CD4-positive, alpha-beta T cell treated with Interleukin-2 at 100 ng/mL for 4 hours (primary cell): ENCODE data around the gene GRID2.

Experiments used
- DNase-seq: peaks from one replicate; pipeline ENCODE4 v3.0.0-alpha.2; 2020; ENCODE audit warnings: low spot score

GRID2 gene

DNA sequence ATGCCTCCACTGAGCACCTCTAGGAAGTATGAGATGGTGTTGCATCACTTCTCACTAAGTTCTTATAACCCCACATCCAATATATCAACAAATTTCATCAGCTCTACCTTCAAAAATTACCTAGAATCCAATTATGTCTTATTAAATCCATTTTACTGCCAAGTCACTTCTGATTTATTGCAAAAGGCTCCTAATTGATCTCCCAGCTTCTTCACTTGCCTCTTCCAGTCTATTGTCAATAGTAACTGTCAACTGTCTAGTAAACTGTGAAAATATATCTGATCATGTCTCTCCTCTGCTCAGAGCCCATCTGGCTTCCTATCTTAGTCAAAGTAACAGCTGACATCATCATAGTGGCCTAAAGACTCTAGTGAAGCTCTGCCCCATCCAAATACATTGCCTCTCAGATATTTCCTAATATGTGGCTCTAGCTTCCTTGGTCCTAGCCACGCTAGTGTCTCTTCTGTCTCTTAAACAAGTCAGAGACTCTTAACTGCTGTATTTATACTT lies 1110.3 kb downstream of the GRID2 start:
- no peak for DNase-seq

DNA sequence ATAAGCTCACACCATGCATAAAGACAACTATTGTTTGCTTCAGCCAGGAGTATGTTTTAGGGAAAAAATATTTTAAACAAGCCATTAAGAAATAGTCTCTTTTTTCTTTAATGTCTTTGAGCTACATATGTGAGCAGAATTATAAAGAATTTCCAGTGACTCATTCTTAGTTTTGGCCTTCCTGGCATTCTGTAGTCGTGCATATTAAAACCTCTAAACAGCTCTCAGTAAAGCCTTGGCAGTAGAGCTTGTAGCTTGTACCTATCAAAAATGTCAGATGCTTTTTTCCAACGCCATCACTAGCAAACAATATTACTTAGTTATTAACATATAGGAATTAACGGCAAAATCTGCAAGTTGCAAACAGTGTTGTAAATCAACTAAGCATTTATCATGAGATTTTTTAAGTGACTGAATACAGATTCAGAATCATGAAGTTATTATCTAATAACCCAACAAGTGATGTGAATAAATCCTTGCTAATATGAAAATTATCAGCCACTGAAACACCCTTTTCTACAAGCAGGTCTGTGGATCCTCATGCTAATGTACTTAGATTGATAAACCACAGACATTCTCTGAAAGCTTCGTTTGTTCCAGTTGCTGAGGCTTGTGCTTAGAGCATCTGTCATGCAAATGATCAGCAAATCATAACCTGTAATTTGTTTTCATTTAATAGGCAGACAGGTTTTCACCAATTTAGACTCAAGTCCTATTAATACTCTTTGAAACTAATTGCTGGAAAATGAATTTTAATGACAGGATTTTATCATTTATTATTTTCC lies 1112.8 kb downstream of the GRID2 start:
- DNase-seq = no peak

DNA sequence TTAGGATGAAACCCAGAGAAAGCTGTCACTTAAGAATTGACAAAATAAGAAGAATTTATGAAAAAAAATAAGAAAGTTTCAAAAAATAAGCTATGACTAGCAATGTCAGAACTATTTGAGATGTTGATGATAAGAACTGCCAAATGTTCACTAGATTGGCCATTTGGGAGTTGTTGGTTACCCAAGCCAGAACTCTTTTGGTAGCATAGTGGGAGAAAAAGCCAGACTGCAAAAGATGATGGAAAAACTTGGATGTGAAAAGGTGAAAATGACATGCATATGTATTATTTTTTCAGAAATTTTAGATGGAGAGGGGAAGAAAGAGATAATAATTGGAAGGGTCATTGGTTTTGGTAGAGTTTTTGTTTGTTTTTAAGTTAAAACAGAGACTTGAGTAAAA lies 1127.6 kb downstream of the GRID2 start:
- DNase-seq = no peak

DNA sequence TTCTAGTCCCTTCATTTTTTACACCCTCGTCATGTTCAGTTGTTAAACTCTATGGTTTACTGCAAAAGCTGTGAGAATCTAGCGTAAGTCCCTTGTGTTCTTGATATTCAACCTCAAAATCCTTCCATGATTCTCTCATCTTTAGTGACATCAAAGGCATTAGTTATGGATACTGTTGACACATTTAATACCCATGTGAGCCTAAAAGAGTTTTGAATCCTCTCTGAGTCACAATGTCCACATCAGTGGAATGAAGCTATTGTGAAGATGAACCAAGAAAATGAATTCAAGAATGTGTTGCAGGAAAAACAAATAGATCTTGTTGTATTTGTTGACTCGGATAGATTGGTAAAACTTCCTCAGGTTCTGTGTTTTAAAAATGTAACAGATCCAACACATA lies 1130.1 kb downstream of the GRID2 start:
- DNase-seq = no peak

DNA sequence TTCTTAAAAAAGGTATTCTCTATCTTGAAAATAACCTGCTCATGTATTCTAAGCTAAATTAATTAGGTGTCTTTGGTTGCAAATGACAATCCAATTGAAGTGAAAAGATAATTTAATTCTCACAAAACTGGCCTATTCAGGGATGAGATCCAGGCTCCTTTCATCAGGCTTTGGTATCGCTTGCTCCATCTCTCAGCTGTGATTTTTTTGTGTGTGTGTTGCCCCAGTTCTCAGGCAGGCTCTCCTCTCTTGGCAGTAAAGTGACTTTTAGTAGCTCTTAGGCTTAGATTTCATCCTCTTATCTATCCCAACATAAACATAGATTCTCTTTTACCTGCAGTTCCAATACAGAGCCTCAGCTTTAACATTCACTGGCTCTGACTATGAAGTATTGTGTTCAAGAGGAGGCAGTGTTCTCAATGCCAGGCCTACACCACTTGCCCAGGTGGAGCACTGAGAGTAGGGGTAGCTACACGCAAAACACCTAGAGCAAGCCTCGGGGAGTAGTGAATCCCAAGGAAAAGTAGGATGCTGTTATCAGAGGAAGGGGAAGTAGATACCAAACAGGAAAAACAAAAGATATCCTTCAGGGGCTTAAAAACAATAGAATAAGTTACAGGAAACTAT lies 1132.3 kb downstream of the GRID2 start:
- DNase-seq = no peak

DNA sequence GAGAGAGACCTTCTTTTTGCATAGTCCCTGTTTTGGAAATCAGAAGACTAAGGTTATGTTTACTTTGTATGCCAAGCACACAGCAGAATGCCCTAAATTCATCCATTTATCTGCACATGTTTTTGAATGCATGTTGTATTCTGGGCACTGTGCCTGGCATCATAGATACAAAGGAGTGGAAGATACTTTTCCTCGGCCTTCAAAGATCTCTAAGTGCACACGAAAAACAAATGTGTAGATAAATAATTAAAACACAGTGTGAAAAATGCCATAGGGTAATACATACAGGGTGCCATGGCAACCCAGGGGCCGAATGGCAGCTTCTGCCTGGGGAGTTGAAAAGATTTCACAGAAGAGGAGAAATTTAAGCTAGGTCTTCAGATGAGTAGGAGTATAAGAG lies 1134.2 kb downstream of the GRID2 start:
- DNase-seq = no peak

GRCh38 chr4:93444860-93445259 lies 1141.1 kb downstream of the GRID2 start:
- no peak for DNase-seq

DNA sequence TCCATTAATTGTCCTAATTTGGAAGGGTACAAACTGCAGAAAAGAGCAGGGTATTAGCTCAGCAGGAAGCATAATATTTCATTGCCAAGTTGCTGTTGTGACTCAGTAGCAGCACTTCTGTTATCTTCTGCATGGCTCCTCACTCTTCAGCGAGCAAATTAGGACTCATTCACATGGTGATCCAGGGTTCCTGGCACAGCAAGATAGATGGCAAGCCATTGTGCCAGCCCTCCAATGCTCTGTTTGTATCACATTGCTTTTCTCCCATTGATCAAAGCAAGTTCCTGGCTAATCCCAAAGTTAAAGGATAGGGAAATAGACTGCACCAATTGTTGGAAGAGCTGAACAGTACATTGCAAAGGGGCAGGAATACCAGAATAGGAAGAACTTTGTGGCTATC lies 1142.3 kb downstream of the GRID2 start:
- DNase-seq = no peak

DNA sequence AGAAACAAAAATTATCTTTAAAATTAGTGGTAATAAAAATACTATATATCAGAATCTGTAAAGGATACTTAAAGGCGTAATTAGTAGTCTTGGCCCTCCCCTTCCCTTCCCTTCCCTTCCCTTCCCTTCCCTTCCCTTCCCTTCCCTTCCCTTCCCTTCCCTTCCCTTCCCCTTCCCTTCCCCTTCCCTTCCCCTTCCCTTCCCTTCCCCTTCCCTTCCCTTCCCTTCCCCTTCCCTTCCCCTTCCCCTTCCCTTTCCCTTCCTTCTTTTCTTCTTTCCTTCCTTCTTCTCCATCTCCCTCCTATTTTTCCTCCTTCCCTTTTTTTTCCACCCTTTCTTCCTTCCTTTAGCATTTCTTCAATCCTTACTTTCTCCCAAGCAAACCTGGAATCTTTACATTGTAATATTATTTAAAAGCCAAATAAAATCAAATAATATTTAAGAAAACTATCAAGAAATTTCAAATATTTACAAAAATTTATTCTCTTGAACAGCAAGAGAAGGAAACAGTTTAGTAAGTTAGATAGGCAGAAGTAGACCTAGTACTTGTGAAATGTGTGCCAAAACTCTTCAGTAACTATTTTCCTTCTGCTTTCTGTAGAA lies 1145.0 kb downstream of the GRID2 start:
- DNase-seq = no peak

DNA sequence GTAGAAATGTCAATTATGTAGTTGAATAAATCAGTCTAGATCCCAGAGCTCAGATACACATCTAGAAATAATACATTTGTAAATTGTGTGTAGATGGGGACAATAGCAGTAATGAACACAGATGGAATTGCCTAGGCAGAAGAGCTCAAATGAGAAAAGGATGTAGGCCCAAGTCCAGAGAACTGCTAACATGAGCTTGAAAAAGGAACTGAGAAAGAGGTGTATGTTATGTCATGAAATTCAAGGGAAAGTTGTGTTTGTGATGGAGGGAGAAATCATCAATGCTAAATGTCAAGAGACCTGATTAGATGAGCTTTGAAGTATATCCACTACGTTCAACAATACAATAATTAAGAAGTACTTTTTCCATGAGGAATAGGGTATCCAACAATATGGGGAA lies 1148.2 kb downstream of the GRID2 start:
- DNase-seq = no peak

DNA sequence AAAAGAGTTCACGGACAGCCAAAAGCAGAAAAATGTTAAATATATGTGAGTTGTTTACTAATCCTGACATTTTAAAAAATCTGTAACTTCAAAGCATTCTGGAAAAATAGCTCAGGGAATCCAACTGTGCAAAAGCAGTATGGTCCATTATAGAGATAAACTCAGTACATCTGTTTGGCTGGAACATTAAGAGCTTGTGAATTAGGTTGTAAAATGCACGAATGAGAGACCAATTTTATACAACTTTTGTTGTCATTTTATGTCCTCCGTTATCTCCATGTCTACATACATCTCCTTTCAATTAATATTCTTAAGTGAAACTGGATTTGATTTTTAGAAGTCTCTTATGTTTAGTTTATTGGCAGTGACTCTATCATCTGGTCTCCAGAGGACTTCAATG lies 1157.8 kb downstream of the GRID2 start:
- DNase-seq = no peak

- DNase-seq = no peak
These were observed 1162.7 kb downstream of the GRID2 start for GRCh38 chr4:93466446-93466845.

DNA sequence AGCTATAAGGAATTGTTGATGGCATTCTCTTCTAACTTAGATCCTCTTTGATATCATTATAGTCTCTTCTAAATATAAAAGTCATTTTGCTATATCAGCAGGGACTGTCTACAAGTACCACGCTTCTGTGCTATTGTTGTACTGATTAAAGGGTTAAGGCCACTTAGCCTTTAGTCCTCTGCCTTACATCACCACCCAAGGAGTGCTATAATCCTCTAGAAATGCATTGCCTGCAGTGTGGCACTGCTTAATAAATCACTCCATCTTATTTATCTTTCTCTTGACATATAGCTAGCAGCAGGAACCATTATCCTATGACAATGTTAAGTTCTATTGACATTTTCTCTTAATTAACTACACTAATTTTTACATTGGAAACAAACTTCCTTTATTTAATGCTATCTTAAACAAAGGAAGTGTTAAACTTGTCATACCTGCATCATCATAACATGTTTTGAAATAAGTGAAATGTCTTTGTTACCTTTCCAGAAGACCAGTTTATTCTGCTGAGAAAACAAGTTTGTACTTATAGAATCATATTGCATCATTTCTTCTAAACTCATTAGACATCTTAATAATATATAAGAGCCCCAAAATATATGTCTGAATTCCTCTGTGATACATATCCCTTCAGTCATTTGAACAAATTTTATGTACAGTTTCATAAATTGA lies 1163.9 kb downstream of the GRID2 start:
- DNase-seq = no peak

DNA sequence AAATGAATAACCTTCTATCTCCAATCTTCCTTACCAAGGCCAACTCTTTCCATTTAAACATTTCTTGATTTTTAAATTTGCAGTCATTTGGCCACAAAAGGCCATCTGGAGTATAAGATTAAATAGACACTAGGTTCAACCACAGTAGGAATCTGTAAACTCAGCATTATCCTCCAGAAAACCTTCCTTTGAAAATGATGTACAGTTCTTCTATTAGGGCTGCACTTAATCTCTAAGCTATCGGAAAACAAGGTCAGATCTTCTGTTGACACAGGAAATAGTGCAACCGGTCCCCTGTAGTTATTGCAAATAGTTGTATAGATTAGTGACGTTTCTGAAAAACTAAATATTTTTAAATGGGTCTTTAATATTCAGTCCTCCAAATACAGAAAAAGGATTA lies 1165.8 kb downstream of the GRID2 start:
- no peak for DNase-seq

DNA sequence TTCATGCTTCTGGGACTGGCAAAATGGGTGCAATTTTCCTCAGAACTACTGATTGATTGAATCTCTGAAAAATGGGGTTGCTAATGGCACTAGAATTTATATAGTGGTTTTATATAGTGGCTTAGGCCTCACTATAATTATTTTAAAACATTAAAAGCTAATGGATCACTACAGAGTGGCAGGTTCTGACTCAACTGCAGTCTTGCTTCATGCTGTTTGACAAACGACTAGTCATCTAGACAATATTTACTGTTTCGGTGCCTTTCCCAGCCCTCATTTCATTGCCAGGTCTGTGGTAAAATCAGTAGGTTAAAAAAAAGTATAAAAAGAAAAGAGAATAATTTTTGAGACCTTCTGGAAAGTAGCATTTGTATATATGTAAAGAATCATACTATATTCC lies 1172.0 kb downstream of the GRID2 start:
- DNase-seq = no peak

- DNase-seq = no peak
These were observed 1175.0 kb downstream of the GRID2 start for GRCh38 chr4:93478805-93479204.

- DNase-seq = no peak
These were observed 1176.7 kb downstream of the GRID2 start for GRCh38 chr4:93480452-93480851.

GRCh38 chr4:93495346-93495745 lies 1191.6 kb downstream of the GRID2 start:
- DNase-seq = no peak

GRCh38 chr4:93501244-93501643 lies 1197.5 kb downstream of the GRID2 start:
- no peak for DNase-seq

GRCh38 chr4:93501946-93502345 lies 1198.2 kb downstream of the GRID2 start:
- DNase-seq = no peak

GRCh38 chr4:93502991-93503390 lies 1199.2 kb downstream of the GRID2 start:
- DNase-seq = no peak

- DNase-seq = no peak
These were observed 1210.1 kb downstream of the GRID2 start for GRCh38 chr4:93513851-93514250.

DNA sequence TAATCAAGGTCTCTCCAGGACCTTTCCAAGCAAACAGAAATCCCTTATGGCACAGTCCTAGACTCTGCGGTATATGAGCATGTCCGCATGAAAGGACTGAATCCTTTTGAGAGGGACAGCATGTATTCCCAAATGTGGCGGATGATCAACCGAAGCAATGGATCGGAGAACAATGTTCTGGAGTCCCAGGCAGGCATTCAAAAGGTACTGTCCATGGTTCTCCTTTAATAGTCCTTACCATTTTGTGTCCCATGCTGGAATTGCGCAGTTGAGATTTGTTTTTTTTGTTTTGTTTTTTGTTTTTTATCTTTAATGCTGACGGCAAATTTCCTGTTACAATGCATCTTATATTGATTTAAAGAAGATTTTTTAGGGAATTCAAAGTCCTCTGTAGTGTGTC lies 1211.4 kb downstream of the GRID2 start:
- no peak for DNase-seq
